ENCODE measurements around the gene NOC3L. TPM values are rescaled to one million over a fixed set of nuclear protein-coding genes. Genes with fewer than 3 reads are reported as not detected.

The NOC3L gene
- total RNA-seq = 19.3 and 26.3 TPM in 2 replicates

DNA sequence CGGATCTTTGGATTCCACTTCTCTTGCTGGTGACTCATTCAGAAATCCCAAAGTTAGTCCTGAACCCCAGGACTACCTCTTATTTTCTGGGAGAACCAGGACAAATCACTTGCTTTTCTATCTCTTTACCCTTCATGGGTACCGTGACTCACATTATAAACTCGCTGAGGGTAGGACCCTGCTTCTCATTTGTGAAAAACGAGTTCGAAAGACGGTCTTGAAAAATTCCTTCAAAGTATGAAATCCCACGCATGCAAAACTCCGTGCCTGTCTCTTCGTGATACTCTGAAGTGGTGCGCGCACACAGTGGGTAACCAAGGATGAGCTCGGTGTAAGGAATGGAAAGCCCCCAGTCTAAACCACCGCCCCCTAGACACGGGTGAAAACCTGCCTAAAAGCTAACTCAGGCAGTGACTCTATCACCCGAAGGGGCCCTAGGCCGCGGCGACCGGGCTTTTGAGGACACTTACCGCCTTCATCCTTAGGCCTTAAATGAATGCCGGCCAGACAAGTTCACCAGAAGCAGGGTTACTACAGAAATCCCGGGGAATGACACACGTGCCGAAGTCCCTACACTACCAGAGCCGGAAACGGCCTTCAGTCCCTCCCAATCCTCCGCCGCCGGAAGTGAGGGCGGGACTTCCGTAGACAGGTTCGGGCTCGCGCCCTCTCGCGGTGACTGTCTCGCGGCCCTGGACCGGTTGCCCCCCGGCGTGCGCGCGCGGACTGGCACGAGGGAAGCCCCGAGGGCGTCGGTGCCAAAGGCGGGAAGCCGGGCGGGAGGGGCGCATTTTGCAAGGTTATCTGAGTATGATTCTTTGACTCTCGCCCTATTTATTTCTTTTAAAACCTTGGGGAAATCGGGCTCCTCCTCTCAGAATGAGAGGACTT is at the start of gene NOC3L:
NOC3L (minus strand) TSS at position 580 of the 891 bp plus-strand sequence; CDS start at position 479, 101 bp downstream.

GRCh38 chr10:94402204-94402842 is 39.6 kb upstream of the NOC3L start, which contains the start of gene TBC1D12:
Gene TBC1D12 (plus strand): TSS chr10:94402541. CDS start chr10:94402614, 73 bp downstream.

Other genes with a start within 250 kb of the NOC3L start
- 11.7 and 13.9 TPM in 2 replicates for gene TBC1D12, start 39.6 kb upstream of the NOC3L start, total RNA-seq
- 4.2 and 4.4 TPM in 2 replicates for gene HELLS, start 182.8 kb upstream of the NOC3L start, total RNA-seq

Data from smooth muscle cell of bladder (primary cell).